GM12878 (cell line): ENCODE data around the gene KBTBD4. TPM values are rescaled to one million over a fixed set of nuclear protein-coding genes. Genes with fewer than 3 reads are reported as not detected.

Source experiments
- ATAC-seq: fragments of 200-7000 bp; cut with Tn5 transposase; 3 replicates; pipeline ENCODE4 v1.9.1; 2020; ENCODE audit warnings: mild to moderate bottlenecking, moderate library complexity
- BruUV-seq: library from RNA; stranded (reverse); fragments of 400-500 nt; replicated peaks from 2 replicates; lab custom pipeline; 2021; lab: Mats Ljungman, UMichigan
- CTCF ChIA-PET: fragments of 300-600 bp; sonication (Branson Sonifier 250); formaldehyde crosslinking; extraction: SDS; loops from one replicate; lab custom pipeline; 2021; ENCODE audit warnings: inconsistent platforms; lab: Yijun Ruan, JAX
- POLR2A ChIA-PET: fragments of 350-600 bp; formaldehyde crosslinking; extraction: SDS; loops from one replicate; lab custom pipeline; 2021; ENCODE audit warnings: inconsistent platforms; lab: Charles Lee
- RAD21 ChIA-PET: fragments of 300-600 bp; sonication (Branson Sonifier 250); formaldehyde crosslinking; loops from one replicate; lab custom pipeline; 2023; ENCODE audit warnings: antibody characterized with exemption; ENCODE audit not compliant: unreplicated experiment; lab: Charles Lee
- SMC1A ChIA-PET: fragments of 300-600 bp; sonication (Branson Sonifier 250); formaldehyde crosslinking; loops from one replicate; lab custom pipeline; 2023; ENCODE audit not compliant: unreplicated experiment, uncharacterized antibody; lab: Charles Lee
- DNase-seq: peaks from one replicate; pipeline ENCODE4 v3.0.0-alpha.2; 2011; ENCODE audit warnings: low read depth, low spot score
- FAIRE-seq: peaks from 3 replicates; lab custom pipeline; 2011; peaks lifted over from hg19 to GRCh38; lab: Jason Lieb, UNC
- H2AFZ ChIP-seq: 2 replicates; pipeline ENCODE4 v1.6.0; 2011; ENCODE audit warnings: low read depth, low read length, control low read depth; ENCODE audit not compliant: control insufficient read depth
- H3K27ac ChIP-seq: 2 replicates; pipeline ENCODE4 v1.5.1; 2011; ENCODE audit warnings: control low read depth; ENCODE audit not compliant: control insufficient read depth, insufficient read depth
- H3K27me3 ChIP-seq, 2 experiments: replicated peaks in 1 of 2; 2 replicates each; pipeline versions ENCODE4 v1.6.0 to v1.6.1; 2011; ENCODE audit warnings: low read length in 1 of 2; ENCODE audit not compliant: control insufficient read depth in 2 of 2, insufficient read depth in 2 of 2
- H3K36me3 ChIP-seq, 2 experiments: 2 replicates each; pipeline ENCODE4 v1.5.1; 2011; ENCODE audit warnings: low read length in 1 of 2; ENCODE audit not compliant: control insufficient read depth in 2 of 2, insufficient read depth in 2 of 2
- H3K4me1 ChIP-seq: 2 replicates; pipeline ENCODE4 v1.6.1; 2011; ENCODE audit warnings: mild to moderate bottlenecking, low read length, moderate library complexity, mixed read lengths; ENCODE audit not compliant: control insufficient read depth, insufficient read depth
- H3K4me2 ChIP-seq: 2 replicates; pipeline ENCODE4 v1.6.0; 2011; ENCODE audit warnings: control low read depth; ENCODE audit not compliant: control insufficient read depth, insufficient read depth
- H3K4me3 ChIP-seq: fragments of 200-600 bp; sonication (generic); 2 replicates; pipeline ENCODE4 v1.5.1; 2016
- H3K79me2 ChIP-seq: 2 replicates; pipeline ENCODE4 v1.6.0; 2011; ENCODE audit warnings: low read length; ENCODE audit not compliant: control insufficient read depth, insufficient read depth
- H3K9ac ChIP-seq: 2 replicates; pipeline ENCODE4 v1.8.0; 2011; ENCODE audit warnings: low read length, control low read depth, mixed read lengths; ENCODE audit not compliant: control insufficient read depth, insufficient read depth
- H3K9me3 ChIP-seq: replicated peaks from 3 replicates; pipeline ENCODE4 v1.5.1; 2011; ENCODE audit warnings: mild to moderate bottlenecking, low read length; ENCODE audit not compliant: control insufficient read depth, insufficient read depth
- H4K20me1 ChIP-seq: 2 replicates; pipeline ENCODE4 v1.6.0; 2011; ENCODE audit not compliant: control insufficient read depth, insufficient read depth
- CHD4 ChIP-seq: fragments of 200-600 bp; sonication (generic); IDR thresholded peaks from 2 replicates; pipeline ENCODE4 v1.6.1; 2016; ENCODE audit warnings: mild to moderate bottlenecking
- FOS ChIP-seq: IDR thresholded peaks from 3 replicates; pipeline ENCODE4 v1.6.1; 2011; ENCODE audit warnings: borderline replicate concordance; ENCODE audit not compliant: insufficient read length; ENCODE audit errors: extremely low read depth
- GATAD2B ChIP-seq: fragments of 450-650 bp; conservative IDR thresholded peaks from 2 replicates; pipeline ENCODE4 v1.6.1; 2017; ENCODE audit warnings: low read depth, mild to moderate bottlenecking, moderate library complexity
- IRF4 ChIP-seq: IDR thresholded peaks from 2 replicates; pipeline ENCODE4 v1.6.1; 2011; ENCODE audit warnings: low read depth, low read length
- KAT2A ChIP-seq: conservative IDR thresholded peaks from 2 replicates; pipeline ENCODE4 v1.6.1; 2011; ENCODE audit warnings: low read depth, low read length; ENCODE audit not compliant: control insufficient read depth
- MTA3 ChIP-seq: IDR thresholded peaks from 2 replicates; pipeline ENCODE4 v1.6.1; 2012; ENCODE audit warnings: low read length, inconsistent platforms, borderline replicate concordance
- MYB ChIP-seq: fragments of 150-350 bp; IDR thresholded peaks from 2 replicates; pipeline ENCODE4 v1.6.1; 2014; ENCODE audit warnings: mild to moderate bottlenecking, low read depth, low read length, borderline replicate concordance
- PAX5 ChIP-seq: IDR thresholded peaks from 2 replicates; pipeline ENCODE4 v1.6.1; 2011; ENCODE audit warnings: low read depth, low read length, borderline replicate concordance
- SUZ12 ChIP-seq: fragments of 200-600 bp; sonication (generic); IDR thresholded peaks from one replicate; pipeline ENCODE4 v1.6.1; 2018; ENCODE audit warnings: antibody characterized with exemption, mild to moderate bottlenecking; ENCODE audit not compliant: unreplicated experiment
- TCF12 ChIP-seq: IDR thresholded peaks from 2 replicates; pipeline ENCODE4 v1.6.1; 2011; ENCODE audit warnings: low read depth, mild to moderate bottlenecking, low read length
- ZBED1 ChIP-seq: IDR thresholded peaks from 2 replicates; pipeline ENCODE4 v1.6.1; 2016; ENCODE audit warnings: borderline replicate concordance
- ZNF207 ChIP-seq: fragments of 450-650 bp; IDR thresholded peaks from 2 replicates; pipeline ENCODE4 v1.6.1; 2014; ENCODE audit warnings: antibody characterized with exemption, mild to moderate bottlenecking, borderline replicate concordance
- ZNF217 ChIP-seq: fragments of 450-650 bp; IDR thresholded peaks from 2 replicates; pipeline ENCODE4 v1.6.1; 2017; ENCODE audit warnings: antibody characterized with exemption, mild to moderate bottlenecking
- WGBS: methylation state at CpG from one replicate; pipeline ENCODE4 v1.1.6; 2016; ENCODE audit warnings: low lambda C conversion rate; ENCODE audit not compliant: insufficient replicate concordance, insufficient coverage; ENCODE audit errors: missing lambda C conversion rate; 5-methylcytosine and 5-hydroxymethylcytosine counted together
- in situ Hi-C: fragments of 300-500 bp; cut with MboI; formaldehyde crosslinking; loops from 9 replicates; pipeline ENCODE4 v1.14.3; 2018; ENCODE audit warnings: mixed read lengths
- intact Hi-C: fragments of 100-400 bp; cut with micrococcal nuclease; formaldehyde crosslinking; loops from one replicate; pipeline ENCODE4 v1.14.2; 2022; ENCODE audit not compliant: unreplicated experiment
- polyA plus RNA-seq, 11 experiments: library from polyadenylated mRNA; depleted of rRNA in 4 of 11; unstranded in 6 of 11; stranded (reverse) in 5 of 11; fragments of >200 nt; fragmentation: Nextera tagmentation in 4 of 11; fragmentation: Illumina TruSeq in 1 of 11; extraction: Ambion mirVana in 4 of 11; extraction: Trizol in 1 of 11; gene quantifications; 1 replicate in 1 of 11; 2 replicates in 10 of 11; pipeline versions ENCODE4 v1.2.1 to v1.2.3, GENCODE V29; 2011 to 2016; ENCODE audit warnings: inconsistent platforms in 2 of 11, missing spikeins in 2 of 11, low read depth in 1 of 11
- total RNA-seq, 4 experiments: library from RNA; depleted of rRNA in 3 of 4; stranded (reverse); fragments of >200 nt in 3 of 4; fragmentation: Illumina TruSeq in 1 of 4; extraction: Trizol in 1 of 4; gene quantifications; 2 replicates each; pipeline versions ENCODE4 v1.2.1 to v1.2.3, GENCODE V29; 2013 to 2021
- TF ChIP-seq, protein P1 (sequence below): fragments of 450-650 bp; IDR thresholded peaks from 2 replicates; pipeline ENCODE4 v1.6.1; 2017; ENCODE audit warnings: antibody characterized with exemption, mild to moderate bottlenecking, moderate library complexity
- TF ChIP-seq, protein P2 (sequence below): IDR thresholded peaks from 2 replicates; pipeline ENCODE4 v1.6.1; 2011; ENCODE audit warnings: low read depth, low read length, improper control_type of control experiment, borderline replicate concordance
- TF ChIP-seq, protein P3 (sequence below): fragments of 450-650 bp; IDR thresholded peaks from 2 replicates; pipeline ENCODE4 v1.6.1; 2017; ENCODE audit warnings: mild to moderate bottlenecking, low read depth, inconsistent platforms; ENCODE audit not compliant: poor library complexity, severe bottlenecking
- TF ChIP-seq, protein P4 (sequence below): fragments of 450-650 bp; IDR thresholded peaks from 2 replicates; pipeline ENCODE4 v1.6.1; 2017; ENCODE audit warnings: low read depth, mild to moderate bottlenecking, moderate library complexity

Gene KBTBD4
- total and polyA plus RNA-seq, 10 of the 15 experiments (the other 5 are each of a cell fraction or from before 2014, with no cell fraction given): 18.4 to 46.4 (median 25.7) TPM

DNA sequence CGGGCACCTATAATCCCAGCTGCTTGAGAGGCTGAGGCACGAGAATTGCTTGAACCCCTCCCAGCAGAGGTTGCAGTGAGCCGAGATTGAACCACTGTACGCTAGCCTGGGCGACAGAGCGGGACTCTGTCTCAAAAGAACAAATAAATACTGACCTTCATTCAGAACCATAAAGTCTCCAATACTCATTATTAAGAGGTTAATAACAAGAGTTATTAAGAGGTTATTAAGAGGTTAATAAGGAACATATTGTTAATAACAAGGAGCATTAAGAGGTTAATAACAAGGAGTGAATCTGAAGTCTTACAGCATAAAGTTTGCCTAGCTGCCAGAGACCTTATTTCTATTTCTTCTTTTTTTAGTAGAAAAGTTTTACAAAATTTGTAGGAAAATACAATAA lies 33.5 kb downstream of the KBTBD4 start:
- 0 out of 2 replicates have a peak, but pooled peaks cover 4% of the 10 kb centered on the region for H4K20me1 ChIP-seq
- ChIA-PET RAD21 (no interaction called here), SMC1A (interaction anchor here (7.2 kb wide), 1 partner anchor 13 kb away, joined by 42 read pairs; no protein-coding TSS in a partner anchor), CTCF (interaction anchor here (0.7 kb wide), 1 partner anchor 39 kb away, joined by 3 read pairs; no protein-coding TSS in a partner anchor), POLR2A (no interaction called here)
- no peak overlapping the region for H3K27ac ChIP-seq
- ATAC-seq: no peak
- DNase-seq: no peak
- 97% methylated on average over 6 of the region's 6 CpGs for WGBS
- H3K9me3 ChIP-seq: no peaks in the 10 kb centered on the region
- no TSS peak for BruUV-seq
- H3K4me1 ChIP-seq: peaks cover 4% of the 10 kb centered on the region
- in situ Hi-C loops: no loop called here
- no peak overlapping the region for H3K9ac ChIP-seq
- no peak for FAIRE-seq
- no peaks in the 10 kb centered on the region for H3K27me3 ChIP-seq
- peaks cover 94% of the 10 kb centered on the region for H3K79me2 ChIP-seq
- H3K4me3 ChIP-seq: no peak overlapping the region
- no peaks in the 10 kb centered on the region for H3K36me3 ChIP-seq
- H2AFZ ChIP-seq: no peak overlapping the region
- no peak overlapping the region for H3K4me2 ChIP-seq
- intact Hi-C loops: no loop called here
- TF ChIP-seq ZNF207 (no peak), GATAD2B (no peak), MYB (no peak), ZBED1 (no peak), IRF4 (no peak), FOS (no peak), MTA3 (no peak), KAT2A (no peak), SUZ12 (no peak), ZNF217 (no peak), CHD4 (no peak), PAX5 (no peak), TCF12 (no peak)
- TF ChIP-seq, protein P1, sequence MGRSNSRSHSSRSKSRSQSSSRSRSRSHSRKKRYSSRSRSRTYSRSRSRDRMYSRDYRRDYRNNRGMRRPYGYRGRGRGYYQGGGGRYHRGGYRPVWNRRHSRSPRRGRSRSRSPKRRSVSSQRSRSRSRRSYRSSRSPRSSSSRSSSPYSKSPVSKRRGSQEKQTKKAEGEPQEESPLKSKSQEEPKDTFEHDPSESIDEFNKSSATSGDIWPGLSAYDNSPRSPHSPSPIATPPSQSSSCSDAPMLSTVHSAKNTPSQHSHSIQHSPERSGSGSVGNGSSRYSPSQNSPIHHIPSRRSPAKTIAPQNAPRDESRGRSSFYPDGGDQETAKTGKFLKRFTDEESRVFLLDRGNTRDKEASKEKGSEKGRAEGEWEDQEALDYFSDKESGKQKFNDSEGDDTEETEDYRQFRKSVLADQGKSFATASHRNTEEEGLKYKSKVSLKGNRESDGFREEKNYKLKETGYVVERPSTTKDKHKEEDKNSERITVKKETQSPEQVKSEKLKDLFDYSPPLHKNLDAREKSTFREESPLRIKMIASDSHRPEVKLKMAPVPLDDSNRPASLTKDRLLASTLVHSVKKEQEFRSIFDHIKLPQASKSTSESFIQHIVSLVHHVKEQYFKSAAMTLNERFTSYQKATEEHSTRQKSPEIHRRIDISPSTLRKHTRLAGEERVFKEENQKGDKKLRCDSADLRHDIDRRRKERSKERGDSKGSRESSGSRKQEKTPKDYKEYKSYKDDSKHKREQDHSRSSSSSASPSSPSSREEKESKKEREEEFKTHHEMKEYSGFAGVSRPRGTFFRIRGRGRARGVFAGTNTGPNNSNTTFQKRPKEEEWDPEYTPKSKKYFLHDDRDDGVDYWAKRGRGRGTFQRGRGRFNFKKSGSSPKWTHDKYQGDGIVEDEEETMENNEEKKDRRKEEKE: no peak
- TF ChIP-seq, protein P2, sequence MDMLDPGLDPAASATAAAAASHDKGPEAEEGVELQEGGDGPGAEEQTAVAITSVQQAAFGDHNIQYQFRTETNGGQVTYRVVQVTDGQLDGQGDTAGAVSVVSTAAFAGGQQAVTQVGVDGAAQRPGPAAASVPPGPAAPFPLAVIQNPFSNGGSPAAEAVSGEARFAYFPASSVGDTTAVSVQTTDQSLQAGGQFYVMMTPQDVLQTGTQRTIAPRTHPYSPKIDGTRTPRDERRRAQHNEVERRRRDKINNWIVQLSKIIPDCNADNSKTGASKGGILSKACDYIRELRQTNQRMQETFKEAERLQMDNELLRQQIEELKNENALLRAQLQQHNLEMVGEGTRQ: no peak
- TF ChIP-seq, protein P3, sequence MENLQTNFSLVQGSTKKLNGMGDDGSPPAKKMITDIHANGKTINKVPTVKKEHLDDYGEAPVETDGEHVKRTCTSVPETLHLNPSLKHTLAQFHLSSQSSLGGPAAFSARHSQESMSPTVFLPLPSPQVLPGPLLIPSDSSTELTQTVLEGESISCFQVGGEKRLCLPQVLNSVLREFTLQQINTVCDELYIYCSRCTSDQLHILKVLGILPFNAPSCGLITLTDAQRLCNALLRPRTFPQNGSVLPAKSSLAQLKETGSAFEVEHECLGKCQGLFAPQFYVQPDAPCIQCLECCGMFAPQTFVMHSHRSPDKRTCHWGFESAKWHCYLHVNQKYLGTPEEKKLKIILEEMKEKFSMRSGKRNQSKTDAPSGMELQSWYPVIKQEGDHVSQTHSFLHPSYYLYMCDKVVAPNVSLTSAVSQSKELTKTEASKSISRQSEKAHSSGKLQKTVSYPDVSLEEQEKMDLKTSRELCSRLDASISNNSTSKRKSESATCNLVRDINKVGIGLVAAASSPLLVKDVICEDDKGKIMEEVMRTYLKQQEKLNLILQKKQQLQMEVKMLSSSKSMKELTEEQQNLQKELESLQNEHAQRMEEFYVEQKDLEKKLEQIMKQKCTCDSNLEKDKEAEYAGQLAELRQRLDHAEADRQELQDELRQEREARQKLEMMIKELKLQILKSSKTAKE: no peak
- TF ChIP-seq, protein P4, sequence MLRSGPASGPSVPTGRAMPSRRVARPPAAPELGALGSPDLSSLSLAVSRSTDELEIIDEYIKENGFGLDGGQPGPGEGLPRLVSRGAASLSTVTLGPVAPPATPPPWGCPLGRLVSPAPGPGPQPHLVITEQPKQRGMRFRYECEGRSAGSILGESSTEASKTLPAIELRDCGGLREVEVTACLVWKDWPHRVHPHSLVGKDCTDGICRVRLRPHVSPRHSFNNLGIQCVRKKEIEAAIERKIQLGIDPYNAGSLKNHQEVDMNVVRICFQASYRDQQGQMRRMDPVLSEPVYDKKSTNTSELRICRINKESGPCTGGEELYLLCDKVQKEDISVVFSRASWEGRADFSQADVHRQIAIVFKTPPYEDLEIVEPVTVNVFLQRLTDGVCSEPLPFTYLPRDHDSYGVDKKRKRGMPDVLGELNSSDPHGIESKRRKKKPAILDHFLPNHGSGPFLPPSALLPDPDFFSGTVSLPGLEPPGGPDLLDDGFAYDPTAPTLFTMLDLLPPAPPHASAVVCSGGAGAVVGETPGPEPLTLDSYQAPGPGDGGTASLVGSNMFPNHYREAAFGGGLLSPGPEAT: no peak
- TF ChIP-seq, all 136 proteins: peak for 0
